GM12891 (cell line): ENCODE data around the gene MATN1.

ENCODE experiments used
- DNase-seq: peaks from one replicate; pipeline ENCODE4 v3.0.0; 2011; ENCODE audit warnings: low spot score; ENCODE audit not compliant: insufficient read length
- FAIRE-seq: peaks from 2 replicates; lab custom pipeline; 2011; peaks lifted over from hg19 to GRCh38; lab: Jason Lieb, UNC
- PAX5 ChIP-seq: IDR thresholded peaks from 2 replicates; pipeline ENCODE4 v1.6.1; 2011; ENCODE audit warnings: low read length, moderate library complexity, mild to moderate bottlenecking; ENCODE audit not compliant: insufficient read depth, severe bottlenecking
- POLR2A ChIP-seq: IDR thresholded peaks from 2 replicates; pipeline ENCODE4 v1.6.1; 2011; ENCODE audit warnings: low read depth, low read length, control low read depth
- POLR2AphosphoS5 ChIP-seq: IDR thresholded peaks from 2 replicates; pipeline ENCODE4 v1.6.1; 2011; ENCODE audit warnings: low read depth, low read length, control low read depth
- POU2F2 ChIP-seq: IDR thresholded peaks from 2 replicates; pipeline ENCODE4 v1.6.1; 2011; ENCODE audit warnings: low read depth, mild to moderate bottlenecking, control low read depth, low read length, moderate library complexity
- SPI1 ChIP-seq: IDR thresholded peaks from 2 replicates; pipeline ENCODE4 v1.6.1; 2011; ENCODE audit warnings: low read depth, low read length, control low read depth
- TAF1 ChIP-seq: IDR thresholded peaks from 2 replicates; pipeline ENCODE4 v1.6.1; 2011; ENCODE audit warnings: low read depth, low read length, control low read depth

The MATN1 gene

GRCh38 chr1:30719406-30720270 is 3.7 kb downstream of the MATN1 start:
- no peak for DNase-seq
- TF ChIP-seq TAF1 (no peak), POLR2AphosphoS5 (no peak), POU2F2 (no peak), PAX5 (no peak), SPI1 (no peak), POLR2A (no peak)
- peak; percentile 83 for FAIRE-seq

- TF ChIP-seq POLR2AphosphoS5, result peak; percentile 77; the same call in 1 of the 2 replicates
- peak; percentile 61; the same call in 1 of the 2 replicates for TF ChIP-seq POLR2A
- TF ChIP-seq TAF1, result no peak
- no peak for TF ChIP-seq PAX5
- FAIRE-seq, result no peak
- DNase-seq, result peak; percentile 85
Observed at GRCh38 chr1:30718636-30719405, 4.6 kb downstream of the MATN1 start.

DNA sequence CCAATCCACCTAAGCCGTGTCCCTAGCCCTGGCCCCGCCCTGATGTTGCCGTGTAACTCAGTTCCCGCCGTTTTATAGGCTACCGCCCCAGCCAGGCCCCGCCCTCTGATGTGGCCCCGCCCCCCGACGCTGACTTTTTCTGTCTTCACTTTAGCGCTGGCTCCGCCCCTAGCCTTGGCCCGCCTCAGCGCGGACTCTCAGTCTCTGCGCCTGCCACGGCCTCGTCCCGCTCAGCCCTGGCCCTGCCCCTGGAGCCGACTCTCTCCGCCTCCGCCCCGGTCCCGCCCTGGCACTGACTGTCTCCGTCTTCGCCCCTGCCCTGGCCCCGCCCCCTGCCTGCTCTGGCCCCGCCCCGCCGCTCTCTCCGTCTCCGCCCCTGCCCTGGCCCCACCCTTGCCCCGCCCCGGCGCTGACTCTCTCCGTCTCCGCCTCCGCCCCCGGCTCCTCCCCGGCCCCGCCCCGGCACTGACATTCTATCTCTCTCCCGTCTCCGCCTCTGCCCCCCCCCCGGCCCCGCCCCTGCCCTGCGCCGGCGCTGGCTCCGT is 5.2 kb downstream of the MATN1 start:
- no peak for TF ChIP-seq SPI1
- TF ChIP-seq POLR2A, result no peak
- TF ChIP-seq TAF1, result no peak
- no peak for TF ChIP-seq PAX5
- TF ChIP-seq POLR2AphosphoS5, result no peak
- FAIRE-seq (peak; percentile 96), DNase-seq (peak; percentile 91)

DNA sequence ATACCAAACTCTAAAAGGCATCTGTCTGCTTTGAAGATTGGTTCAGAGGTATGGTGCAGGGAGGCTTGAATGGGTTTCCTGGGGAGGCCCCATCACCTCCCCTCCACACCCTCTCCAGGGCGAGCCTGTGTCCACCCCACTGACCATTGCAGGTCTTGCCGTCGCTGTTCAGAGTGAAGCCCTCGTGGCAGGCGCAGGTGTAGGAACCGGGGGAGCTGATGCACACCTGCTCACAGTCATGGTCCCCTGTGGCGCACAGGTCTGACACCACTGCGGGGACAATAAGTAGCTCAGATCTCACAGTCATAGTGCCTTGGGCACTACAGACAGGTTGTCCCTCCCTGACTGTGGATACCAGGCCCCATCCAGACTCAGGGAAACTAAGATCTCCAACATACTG is 6.7 kb downstream of the MATN1 start:
- TF ChIP-seq POLR2AphosphoS5 (no peak), TAF1 (no peak)
- FAIRE-seq (no peak), DNase-seq (no peak)

DNA sequence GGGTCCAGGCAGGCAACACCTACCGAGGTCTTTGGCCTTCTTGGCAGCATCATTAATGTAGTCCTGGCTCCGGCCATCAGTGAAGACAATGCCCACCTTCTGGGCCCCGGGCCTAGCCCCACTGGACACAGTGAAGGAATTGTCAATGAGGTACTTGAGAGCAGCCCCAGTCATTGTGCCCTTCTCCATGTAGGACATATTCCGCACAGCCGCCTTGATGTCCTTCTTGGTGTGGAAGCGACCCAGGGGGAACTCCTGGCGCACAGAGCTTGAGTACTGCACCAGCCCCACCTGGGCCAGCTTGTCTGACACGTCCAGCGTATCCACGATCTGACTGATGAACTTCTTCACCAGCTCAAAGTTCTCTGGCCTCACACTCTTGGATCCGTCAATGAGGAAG is 7.5 kb downstream of the MATN1 start:
- DNase-seq (no peak), FAIRE-seq (no peak)
- TF ChIP-seq POLR2A, result no peak
- no peak for TF ChIP-seq POU2F2
- no peak for TF ChIP-seq SPI1
- no peak for TF ChIP-seq PAX5
- TF ChIP-seq POLR2AphosphoS5, result no peak
- no peak for TF ChIP-seq TAF1

DNA sequence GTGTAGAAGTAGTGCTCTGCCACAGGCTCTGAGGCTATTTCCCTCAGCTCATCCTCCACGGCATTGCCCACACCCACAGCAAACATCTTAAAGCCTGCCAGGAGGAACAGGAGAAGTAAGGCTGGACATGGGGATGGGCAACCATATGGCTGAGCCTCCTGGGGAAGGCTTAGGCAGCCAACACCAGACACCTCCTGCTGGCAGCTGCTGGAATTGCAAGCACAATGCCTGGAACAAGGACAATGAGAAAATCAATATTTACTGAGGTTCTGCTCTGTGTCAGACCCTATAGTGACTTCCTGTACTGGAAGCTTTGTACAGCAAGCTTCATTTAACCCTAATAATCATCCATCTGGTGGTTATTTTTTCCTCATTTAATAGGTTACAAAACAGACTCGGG is 8.2 kb downstream of the MATN1 start:
- DNase-seq, result no peak
- FAIRE-seq, result no peak
- no peak for TF ChIP-seq SPI1
- no peak for TF ChIP-seq POLR2A
- no peak for TF ChIP-seq POLR2AphosphoS5
- TF ChIP-seq PAX5, result no peak
- TF ChIP-seq POU2F2, result no peak
- TF ChIP-seq TAF1, result no peak

DNA sequence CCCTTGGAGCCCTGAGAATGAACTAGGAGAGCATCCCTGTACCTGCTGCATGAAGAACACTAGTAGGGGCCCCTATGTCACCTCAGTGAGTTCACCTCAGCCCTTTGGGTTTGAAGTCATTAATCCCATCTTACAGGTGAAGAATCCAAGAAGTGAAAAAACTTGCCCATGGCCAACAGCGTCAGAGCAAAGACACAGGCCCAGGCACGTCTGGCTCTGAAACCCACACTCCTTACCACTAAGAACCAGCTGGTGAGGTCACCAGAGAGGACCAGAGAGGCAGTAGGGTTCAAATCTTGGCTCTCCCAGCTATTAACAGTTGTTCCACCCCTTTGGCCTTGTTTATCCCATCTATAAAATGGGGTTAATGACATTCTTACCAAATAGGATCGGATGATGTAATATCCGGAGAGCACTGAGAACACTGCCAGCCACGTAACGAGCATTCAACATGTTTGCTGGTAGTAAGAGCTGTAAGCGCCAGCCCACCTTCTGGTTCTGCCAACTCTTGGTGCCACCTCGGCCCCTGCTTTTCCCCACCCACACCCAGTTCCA is 8.8 kb downstream of the MATN1 start:
- FAIRE-seq, result no peak
- no peak for TF ChIP-seq SPI1
- TF ChIP-seq TAF1, result no peak
- TF ChIP-seq POLR2AphosphoS5, result no peak
- TF ChIP-seq PAX5, result no peak
- TF ChIP-seq POLR2A, result no peak
- TF ChIP-seq POU2F2, result no peak
- no peak for DNase-seq

DNA sequence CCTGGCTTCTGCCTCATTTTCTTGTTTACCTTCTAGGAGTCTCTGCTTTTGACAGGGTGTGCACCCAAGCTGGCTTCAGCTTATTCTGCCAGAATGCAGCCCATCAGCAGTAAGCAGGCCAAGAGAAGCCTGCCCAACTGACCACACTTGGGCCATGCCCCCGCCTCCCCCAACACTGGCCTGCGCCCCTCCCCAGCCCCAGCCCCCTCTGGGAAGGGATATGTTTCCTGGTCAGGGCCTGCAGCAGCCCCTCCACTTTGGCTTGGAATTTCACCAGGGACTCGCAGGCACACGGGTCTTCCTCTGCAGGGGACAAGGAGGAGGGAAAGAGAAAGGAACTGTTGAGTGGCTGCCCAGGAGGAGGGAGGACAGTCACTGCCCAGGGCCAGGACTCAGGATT is 9.4 kb downstream of the MATN1 start:
- no peak for DNase-seq
- TF ChIP-seq POU2F2, result no peak
- no peak for TF ChIP-seq SPI1
- TF ChIP-seq PAX5, result no peak
- no peak for TF ChIP-seq TAF1
- TF ChIP-seq POLR2A, result no peak
- no peak for TF ChIP-seq POLR2AphosphoS5
- no peak for FAIRE-seq

GRCh38 chr1:30713311-30713710 is 10.1 kb downstream of the MATN1 start:
- TF ChIP-seq SPI1 (no peak), POU2F2 (no peak), POLR2AphosphoS5 (no peak), POLR2A (no peak), PAX5 (no peak), TAF1 (no peak)
- no peak for DNase-seq
- peak; percentile 58 for FAIRE-seq

- FAIRE-seq (no peak), DNase-seq (no peak)
- TF ChIP-seq POLR2A (no peak), POLR2AphosphoS5 (no peak), POU2F2 (no peak), SPI1 (no peak), PAX5 (no peak), TAF1 (no peak)
Observed at GRCh38 chr1:30712583-30712982, 10.8 kb downstream of the MATN1 start.
